SIG-M5 (cell line): ENCODE measurements around the gene LRP1.

Source experiments
- DNase-seq: peaks from one replicate; lab custom pipeline; 2025; lab: John Stamatoyannopoulos, UW

The LRP1 gene

DNA sequence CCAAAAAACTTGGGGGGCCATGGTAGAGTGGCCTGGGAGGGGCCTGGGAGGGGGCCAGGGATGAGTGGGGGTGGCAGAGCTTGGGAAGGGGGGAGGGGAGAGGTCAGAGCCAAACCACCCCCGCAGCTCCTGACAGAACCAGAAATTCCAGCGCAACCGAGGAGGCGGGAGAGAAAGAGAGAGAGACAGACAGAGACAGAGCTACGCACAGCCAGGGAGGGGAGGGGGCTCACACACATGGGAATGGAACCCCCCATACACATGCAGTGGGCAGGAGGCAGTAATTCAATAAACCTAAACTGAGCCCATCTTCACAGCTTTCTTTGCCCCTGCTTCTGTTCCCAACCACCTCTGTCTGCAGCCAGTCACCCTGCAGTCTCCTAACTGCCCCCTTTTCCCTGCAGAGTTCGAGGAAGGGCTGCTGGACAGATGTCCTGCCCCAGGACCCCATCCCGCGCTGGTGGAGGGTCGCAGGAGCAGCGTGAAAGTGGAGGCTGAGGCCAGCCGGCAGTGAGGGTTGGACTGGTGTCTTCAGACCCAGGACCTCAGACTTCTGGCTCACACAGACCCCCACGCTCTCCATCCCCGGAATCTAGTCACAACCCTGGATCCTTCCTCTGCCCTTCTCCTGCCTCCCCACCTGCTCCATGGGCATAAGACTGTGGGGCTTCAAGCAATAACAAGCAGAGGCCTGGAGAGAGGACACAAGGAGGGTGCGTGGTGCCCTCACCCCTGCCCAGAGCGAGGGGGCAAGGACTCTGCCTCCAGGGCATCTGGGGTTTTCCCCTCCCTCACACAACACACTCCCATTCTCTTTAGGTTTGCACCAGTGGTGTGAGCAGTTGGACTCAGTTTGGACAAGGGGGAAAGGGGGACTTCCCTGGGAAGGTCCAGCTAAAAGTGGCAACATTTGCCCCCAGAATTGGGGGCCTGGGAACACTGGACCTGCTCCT lies 33.8 kb upstream of the LRP1 start:
- DNase-seq: no peak

DNA sequence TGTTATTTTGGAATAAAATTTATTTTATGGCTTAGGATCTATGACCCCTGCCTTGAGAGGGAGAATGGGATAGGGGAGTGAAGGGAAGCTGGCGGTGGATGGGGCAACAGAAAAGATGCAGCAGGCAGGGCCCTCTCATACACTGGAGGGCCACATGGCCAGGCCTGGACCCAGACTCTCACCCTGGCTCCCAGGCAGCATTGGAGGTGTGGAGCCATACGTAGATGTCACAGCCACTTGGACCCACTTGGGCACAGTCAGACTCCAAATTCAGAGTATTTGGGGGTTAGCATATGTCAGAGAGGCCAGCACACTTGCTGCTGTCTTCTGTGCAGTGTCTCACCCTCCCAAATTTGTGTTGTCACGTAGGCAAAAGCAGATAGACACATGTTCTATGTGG lies 32.8 kb upstream of the LRP1 start:
- DNase-seq: no peak

DNA sequence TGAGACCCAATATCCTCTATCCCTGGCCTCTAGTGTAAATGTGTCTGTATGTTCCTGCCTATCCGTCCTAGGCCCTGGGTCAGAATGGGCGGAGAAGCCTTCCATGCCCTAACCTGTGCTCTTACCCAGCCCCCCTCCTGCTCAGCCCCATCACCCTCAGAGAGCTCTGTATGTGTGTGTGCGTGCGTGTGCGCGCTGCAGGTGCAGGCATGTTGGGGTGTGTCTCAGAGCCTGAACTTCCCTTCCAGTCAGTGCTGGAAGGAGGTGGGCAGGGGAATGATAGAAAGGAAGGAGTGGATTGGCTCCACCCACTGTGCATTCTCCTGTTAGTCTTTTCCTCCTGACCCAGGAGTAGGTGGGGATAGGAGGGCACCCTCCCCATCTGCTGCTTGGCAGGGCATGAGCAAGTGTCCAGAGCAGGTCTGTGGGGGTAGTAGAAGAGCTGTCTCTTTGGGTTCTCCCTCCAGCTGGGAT lies 32.1 kb upstream of the LRP1 start:
- no peak for DNase-seq

DNA sequence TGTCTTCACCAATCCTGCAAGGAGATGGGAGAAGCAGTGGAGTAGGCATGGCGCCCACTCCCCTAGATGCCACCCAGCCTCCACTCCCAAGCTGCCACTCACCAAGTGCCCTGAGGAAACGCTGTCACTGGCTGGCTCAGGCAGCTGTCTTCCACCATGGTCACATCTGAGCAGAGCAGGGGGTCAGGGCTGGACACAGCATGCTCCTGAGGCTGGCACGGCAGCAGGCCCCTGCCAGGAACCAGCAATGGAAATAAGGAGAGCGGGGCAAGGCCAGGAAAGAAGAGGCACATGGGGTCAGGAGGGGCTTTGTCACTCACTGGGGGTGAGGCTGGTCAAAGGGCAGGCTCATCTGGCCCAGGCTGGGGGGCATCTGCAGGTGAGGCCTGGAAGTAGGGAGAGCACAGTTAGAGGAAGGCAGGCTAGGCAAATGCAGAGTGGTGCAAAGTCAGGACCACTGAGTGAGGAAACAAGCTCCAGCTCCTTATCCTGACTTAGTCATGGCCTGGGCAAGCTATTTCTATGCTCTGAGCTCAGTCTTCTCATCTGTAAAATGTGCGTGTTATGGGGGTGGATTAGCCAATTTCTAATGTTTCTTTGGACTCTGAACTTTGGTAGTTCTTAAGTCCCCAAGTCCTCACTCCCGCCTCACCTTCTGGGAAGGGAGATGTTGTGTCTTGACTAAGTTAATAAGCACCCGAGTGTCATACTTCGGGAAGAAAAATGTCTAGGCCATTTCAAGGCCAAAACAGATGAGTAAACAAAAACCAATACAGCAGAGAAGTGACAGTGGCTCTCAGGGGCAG lies 31.3 kb upstream of the LRP1 start:
- DNase-seq: no peak

DNA sequence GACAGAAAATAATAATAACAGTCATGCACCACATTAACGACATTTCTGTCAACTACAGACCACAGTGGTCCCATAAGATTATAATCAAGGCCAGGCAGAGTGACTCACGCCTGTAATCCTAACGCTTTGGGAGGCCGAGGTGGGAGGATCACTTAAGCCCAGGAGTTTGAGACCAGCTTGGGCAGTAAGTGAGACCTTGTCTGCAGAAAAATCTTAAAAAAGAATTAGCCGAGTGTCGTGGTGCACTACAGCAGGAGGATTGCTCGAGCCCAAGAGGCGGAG lies 30.8 kb upstream of the LRP1 start:
- DNase-seq: no peak

DNA sequence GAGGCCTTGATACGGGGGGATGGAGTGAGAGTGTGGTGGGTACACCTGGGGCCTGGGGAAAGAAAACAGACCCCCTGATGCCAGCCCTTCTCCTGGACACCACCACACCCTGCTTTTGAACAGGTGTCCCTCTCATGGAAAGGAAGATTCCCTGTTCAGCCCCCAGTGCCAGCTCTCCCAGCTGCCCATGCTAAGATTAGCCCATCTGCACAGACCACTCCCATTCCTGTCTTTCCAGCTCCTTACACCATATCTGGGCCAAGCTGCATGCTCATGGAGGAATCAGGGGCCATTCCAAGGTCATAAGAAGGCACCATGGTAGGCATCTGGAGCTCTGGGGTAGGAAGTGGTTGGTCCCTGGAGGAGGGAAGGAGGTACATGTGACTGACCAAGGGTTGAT lies 29.7 kb upstream of the LRP1 start:
- no peak for DNase-seq

DNA sequence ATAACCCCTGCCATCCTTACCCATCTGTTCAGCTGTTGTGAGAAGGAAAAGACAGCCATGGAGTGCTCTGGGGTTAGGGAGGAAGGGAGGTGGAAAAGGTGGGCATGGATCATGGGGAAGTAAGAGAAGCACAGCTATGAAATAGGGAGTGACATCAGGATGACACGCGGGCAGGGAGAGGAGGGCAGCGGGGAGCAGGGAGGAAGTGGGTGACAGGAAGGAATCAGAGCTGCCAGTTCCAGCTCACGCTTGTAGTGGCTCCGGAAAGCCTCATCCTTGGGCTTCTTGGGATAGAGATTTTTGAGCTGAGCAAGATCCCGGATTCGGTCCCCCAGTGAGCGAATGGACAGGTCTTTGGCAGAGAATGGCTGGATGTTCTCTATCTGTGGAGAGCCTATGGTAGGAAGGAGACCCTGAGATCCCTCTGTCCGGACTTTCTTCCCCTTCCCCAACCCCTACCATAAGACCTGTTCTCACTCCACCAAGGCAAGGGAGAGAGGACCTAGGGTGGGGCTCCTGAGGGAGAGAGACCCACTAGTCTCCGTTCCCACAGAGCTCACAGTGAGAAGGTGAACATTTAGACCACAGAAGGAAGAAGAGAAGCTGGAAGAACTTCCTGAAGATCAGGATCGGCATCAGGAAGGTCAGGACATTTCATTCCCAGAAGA lies 29.1 kb upstream of the LRP1 start:
- DNase-seq: no peak

DNA sequence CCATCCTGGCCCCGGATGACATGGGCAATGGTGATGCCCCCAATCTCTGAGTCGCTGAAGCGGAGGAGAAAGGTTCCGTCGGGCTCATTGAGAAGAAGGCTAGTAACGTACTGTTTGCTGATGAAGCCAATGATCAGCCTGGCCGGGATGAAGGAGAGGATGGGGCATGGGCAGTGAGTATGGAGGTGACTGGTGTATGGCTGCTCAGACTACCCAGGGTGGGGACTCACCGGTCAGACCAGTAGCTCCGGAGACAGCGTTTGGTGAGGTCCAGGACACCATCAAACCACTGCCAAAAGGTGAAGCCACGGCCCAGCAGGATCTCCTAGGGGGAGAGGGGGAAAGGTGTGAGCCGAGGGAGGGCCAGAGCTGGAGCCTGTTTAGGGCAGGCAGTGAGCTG lies 28.5 kb upstream of the LRP1 start:
- no peak for DNase-seq

DNA sequence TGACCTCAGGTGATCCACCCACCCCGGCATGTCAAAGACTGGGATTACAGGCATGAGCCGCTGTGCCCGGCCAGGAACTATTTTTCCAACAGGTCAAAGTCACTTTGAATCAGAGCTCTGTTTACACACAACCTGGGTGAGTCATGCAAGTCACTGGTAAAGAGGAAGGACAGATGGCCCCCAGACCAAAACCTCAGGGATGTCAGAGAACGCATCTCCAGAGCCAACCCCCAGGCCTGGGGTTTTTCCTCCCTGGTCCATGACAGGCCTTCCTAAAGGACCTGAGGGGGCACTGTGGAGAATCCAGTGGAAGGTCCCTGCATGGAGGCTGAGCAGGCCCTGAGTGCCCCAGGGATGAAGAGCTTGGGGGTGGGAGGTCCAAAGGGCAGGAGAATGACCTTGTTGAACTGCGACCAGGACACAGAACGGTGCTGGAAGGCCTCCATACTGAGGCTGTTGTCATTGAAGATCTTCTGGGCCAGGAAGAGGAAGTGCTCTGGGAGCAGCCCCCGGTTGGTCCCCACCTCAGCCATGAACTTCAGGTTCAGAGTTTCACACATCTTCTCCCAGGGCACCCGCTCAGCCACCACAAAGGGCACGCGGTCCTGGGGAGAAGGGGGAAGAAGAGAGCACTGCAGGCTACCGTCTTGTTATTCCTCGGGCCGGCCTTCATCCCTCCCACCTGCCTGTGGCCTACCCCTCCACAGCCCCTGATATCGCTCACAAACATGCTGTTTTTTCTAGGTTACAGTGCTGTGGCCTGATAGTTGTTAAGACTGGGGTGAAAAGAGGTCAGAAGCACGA lies 26.2 kb upstream of the LRP1 start:
- DNase-seq: no peak

DNA sequence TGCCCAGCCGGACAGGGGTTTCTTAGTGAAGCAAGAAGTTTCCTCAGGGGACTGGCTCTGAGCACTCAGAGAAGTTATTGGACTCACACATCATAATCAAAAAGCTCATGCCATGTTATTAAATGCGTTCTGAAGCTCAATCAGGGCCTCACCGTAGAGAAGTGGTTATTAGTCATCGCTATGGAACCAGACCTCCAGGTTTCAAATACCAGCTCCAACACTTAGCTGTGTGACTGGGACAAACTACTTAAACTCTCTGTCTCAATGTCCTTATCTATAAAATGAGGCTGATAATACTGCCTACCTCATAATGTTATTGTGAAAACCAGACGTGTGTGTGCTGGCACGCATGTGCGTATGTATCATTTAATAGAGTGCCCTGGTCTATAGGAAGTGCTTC lies 24.4 kb upstream of the LRP1 start:
- no peak for DNase-seq

DNA sequence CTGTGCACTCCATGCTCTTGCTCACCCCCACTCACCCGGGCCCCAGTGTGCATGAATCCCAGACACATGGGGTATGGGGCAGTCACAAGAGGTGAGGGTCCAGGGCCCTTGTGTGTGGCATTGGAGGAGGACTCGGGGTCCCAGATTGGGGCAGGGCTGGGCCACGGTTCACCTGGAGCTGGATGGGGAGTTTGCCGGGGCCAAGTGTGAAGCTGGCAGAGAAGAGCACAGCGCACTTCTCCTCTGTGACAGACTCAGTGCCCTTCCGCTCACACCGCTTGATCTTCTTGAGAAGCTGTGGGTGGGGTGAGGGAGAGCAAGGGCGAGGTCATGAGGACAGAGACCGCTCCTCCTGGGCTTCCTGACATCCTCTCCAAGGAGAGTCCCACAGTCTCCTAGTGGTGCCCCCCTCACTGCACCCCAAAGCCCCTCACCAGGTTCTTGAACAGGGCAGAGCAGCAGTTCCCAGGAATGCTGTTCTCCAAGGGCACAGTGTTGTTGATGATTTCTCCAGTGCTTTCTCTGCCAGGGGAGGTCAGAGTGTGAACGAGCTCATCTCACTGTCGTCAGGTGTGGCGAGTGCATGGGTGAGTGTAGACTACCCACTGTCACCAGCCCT lies 23.9 kb upstream of the LRP1 start:
- DNase-seq: no peak

DNA sequence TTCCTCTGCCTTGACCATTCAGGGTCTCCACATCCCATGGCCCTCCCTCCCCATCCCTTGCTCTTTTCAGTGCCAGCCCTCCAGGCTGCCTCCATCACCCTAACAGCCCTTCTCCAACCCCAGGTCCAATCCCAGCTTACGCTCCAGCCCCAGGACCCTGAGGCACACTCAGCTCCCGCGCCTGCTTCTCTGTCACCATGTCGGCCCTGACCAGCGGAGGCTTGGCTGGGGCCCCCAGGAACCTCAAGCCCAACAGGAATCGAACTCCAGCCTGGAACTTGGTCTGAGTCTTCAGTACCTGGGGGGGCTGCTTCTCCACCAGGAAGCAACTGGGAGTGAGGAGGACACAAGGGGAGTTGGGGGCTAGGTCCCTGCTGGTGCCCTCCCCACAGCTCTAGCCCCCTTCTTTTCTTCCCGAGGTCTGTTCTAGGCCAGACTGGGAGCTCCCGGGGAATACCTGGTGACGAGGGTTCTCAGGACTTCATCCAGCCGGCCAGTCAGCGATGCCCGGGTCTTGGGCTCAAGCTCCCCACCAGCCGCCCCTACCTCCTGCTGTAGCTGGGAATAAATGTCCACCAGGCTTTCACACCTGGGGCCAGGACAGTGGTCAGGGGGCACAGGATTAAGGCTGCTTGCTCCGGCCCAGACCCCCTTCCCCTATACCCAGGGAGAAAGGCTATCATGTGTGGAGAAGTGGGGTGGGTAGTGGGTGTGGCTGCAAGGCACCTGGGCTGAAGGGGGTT lies 23.1 kb upstream of the LRP1 start:
- no peak for DNase-seq

DNA sequence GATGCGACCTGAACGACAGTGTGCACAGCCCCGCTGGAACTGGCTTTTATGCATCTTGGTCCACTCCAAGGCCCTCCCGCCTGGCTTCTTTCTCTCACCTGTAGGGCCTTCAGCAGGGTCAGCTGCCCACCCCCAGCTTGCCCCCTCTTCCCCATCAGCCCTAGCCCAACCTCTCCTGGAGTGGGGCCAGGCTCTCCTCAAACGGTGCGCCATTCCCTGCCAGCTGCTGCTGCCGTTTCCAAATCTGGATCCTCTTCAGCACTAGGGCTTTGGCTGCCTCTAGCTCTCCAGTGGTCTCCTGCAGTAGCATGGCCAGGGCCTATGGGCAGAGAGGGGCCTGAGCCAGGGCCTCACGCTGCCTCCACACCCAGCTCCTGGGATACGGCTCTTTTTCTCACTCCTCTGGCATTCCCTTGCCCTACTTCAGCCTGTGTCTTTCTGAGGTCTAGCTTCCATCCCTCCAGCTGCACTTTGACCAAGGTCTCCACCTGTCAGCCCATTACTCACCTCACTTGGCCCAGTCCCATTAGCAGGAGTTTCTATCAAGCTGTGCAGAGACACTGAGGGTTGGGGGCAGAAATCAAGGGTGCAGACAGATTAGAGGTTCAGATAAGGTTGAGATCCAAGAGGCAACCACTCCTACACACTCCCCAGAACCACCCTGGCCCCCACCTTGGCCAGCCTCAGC lies 22.1 kb upstream of the LRP1 start:
- DNase-seq: no peak

DNA sequence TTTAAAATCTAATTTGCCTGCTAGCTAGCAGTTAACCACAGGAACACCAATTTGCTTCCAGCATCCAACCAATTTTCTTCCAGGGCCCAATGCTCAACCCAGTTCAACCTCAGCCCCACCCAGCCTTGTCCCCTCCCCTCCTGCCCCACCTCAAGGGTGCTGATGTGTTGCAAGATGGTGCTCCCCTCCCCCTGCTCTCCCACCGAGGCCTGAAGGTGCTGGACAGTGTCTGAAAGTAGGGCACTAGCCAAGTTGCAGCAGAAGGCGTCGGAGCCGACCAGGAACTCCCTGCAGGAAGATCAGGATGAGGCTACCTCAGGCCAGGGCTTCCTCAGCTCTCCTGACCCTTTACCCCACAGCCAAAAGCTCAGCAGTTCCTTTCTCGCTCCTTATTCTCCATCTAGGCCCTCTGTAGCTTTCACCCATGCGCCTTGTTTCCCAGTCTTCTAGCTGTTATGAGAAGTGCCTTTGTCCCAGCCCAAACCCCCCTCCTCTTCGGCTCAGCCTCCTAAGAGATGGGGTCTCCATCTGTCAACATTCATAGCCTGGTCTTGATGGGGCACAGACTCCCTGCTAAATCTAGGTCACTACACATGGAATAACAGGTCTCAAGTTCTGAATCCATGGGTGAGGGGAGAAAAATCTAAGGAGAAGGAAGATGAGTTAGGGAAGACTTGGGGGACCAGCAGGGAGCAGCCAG lies 20.7 kb upstream of the LRP1 start:
- no peak for DNase-seq

DNA sequence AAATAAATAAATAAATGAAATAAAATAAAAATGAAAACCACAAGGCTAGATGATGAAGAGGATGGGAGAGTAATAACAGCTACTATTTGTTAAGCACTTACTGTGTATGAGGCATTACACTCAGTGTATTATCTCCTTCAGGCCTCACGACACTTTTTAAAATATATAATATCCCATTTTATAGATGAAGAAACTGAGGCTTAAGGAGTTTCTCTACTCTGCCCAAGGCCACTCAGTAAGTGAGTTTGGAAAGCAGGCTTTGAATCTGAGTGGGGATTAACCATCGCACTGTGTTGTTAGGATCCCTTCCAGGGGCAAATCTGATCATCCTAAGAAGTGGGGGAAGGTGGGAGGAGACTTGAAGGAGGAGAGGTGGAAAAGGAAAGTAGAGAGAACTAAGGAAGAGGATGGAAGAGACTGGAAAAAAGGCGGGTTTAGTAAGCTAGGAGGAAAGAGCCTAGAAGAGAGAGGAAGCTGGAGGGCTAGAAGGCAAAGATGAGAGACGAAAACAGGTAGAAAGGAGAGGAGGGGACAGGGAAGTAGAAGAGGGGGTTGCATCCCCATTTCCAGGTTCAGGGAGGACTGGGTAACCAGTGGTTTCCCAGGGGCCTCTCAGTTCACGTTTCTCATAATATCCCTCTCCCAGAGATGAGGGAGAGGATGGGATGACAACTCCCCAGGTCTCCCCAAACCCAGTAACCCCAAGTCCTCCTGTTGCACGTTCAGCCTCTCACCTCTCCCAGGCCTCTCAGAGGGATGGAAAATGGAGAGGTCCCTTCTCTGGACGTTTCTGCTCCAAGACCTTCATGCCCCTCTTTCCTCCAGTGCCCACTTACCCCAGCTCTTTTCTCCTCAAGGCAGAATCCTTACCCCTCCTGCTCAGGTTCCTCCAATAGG lies 18.8 kb upstream of the LRP1 start:
- DNase-seq: no peak

DNA sequence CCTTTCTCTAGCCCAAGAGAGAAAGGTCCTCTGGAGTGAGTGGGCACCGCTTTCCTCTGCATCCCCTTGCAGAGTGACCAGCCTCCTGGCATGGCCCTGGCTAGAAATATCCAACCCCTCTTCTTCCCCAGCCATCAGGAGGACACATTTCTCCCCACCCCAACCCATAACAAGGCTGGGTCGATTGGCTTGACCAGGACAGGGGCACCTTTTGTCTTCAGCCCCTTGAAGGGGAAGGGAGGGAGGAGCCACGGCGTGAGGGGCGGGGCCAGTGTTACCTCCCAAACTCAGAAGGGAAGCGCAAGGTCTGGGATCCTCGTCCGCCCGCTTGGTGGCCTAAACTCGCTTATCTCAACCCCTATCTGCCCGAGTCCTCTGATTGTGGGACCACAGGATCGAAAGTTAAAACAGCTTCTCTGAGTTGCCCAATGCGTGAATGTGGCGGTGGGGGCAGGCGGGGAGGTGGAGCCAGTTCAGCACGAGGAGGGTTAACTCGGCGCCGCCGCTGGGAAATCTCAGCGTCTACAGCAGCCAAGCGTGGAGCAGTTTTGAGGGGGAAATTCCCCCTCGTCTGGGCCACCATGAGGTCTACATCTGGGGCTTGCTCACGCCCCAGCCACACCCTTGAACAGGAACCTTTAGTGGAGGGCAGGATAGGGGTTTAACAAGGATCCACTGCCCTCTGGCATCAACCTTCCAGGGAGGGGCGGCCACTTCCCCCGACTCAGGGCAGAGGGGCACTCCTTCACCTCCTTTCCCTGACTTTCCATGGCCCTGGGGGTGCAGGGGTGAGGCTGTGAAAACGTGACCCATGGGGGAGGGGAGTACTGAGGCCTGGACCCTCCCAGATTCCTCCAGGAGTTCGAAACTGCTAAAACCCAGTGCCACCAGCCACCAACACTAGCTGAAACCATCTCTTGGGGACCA lies 17.9 kb upstream of the LRP1 start:
- peak; percentile 50 for DNase-seq

DNA sequence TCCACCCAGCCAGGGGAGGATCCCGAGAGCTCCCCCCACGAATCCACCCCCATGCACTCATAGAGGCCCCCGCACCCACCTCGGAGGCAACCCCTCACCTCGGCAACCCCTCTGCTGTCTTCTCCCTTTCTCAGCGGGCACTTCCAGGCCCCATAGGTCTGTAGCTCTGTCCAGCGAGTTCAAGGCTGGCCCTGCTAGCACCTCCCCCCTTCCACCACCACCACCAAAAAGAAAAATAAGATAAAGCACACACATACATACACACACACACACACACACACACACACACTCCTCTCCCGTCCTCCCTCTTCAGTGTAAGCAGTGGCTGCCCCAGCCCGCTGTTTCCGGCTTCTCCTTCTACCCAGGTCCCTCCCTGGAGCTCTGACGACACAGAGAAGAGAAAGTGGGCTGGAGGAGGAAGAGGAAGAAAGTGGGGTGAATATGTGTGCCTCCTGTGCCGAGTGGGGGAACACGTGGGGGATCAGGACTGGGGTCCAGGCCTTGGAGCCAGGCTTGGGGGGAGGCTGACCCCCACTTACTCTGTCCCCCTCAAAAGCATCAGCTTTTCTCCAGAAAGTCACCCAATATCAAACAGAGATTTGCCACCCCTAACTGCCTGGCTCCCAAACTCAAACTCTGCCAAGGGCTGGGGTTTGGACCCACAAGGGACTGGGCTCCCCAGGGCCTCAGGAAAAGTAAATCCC lies 17.1 kb upstream of the LRP1 start, which contains the start of gene STAT6:
STAT6 (minus strand) TSS at position 332 of the 704 bp plus-strand sequence. CDS start 3,084 bp downstream, outside the sequence.
- DNase-seq: peak; percentile 90
